Neural progenitor cell (in vitro differentiated cells): ENCODE data around the gene ECT2.

Experiments used
- CTCF ChIP-seq: fragments of 200-600 bp; sonication (generic); IDR thresholded peaks from 2 replicates; pipeline ENCODE4 v1.5.1; 2017; ENCODE audit warnings: antibody characterized with exemption, mild to moderate bottlenecking
- EZH2 ChIP-seq: fragments of 200-600 bp; sonication (generic); IDR thresholded peaks from 2 replicates; pipeline ENCODE4 v1.6.1; 2017; ENCODE audit warnings: antibody characterized with exemption, mild to moderate bottlenecking, moderate library complexity

- TF ChIP-seq EZH2: no peak
- TF ChIP-seq CTCF: no peak
Observed at GRCh38 chr3:172766718-172767405, 16.3 kb downstream of the ECT2 start.
